ENCODE data around the gene RAPGEFL1. TPM values are rescaled to one million over a fixed set of nuclear protein-coding genes. Genes with fewer than 3 reads are reported as not detected.
"Not testable (repeated sequence)": the region's sequence is repeated elsewhere in the genome, so short reads cannot be mapped to it uniquely, and the experiment has no call there.

RAPGEFL1 gene
- total and polyA plus RNA-seq, 7 experiments from 2014 or later, result 0.24 to 10.7 (median 5.6) TPM

GRCh38 chr17:40206193-40206592 lies 28.9 kb downstream of the RAPGEFL1 start:
- H3K4me3 Mint-ChIP-seq; H3K27ac Mint-ChIP-seq; H3K9me3 ChIP-seq (ENCODE audit: control insufficient read depth in 2 of 3, low read length in 3 of 3); DNase-seq; H3K9me3 Mint-ChIP-seq; intact Hi-C loops (cut with micrococcal nuclease); POLR2A ChIA-PET; H3K4me1 Mint-ChIP-seq; H3K27me3 ChIP-seq (ENCODE audit: control insufficient read depth in 2 of 2, insufficient read depth in 2 of 2, low read length in 2 of 2); H3K4me3 ChIP-seq (ENCODE audit: low read length); H3K36me3 ChIP-seq (ENCODE audit: control insufficient read depth in 2 of 3, insufficient read depth in 3 of 3, low read length in 3 of 3); H3K27ac ChIP-seq (ENCODE audit: low read depth, low read length); H3K4me1 ChIP-seq (ENCODE audit: control insufficient read depth in 2 of 2, insufficient read depth in 2 of 2, low read length in 2 of 2); H3K36me3 Mint-ChIP-seq: not testable (repeated sequence)
- H3K27me3 Mint-ChIP-seq, result peaks cover 0 to 15% (median 0%) of the 10 kb centered on the region in 5 donors
- peak; percentile 22 for ATAC-seq
- CTCF ChIA-PET, result interaction anchor here (1.1 kb wide), 1 partner anchor 14 kb away, joined by 4 read pairs; no protein-coding TSS in a partner anchor

- H3K4me1 ChIP-seq (ENCODE audit: control insufficient read depth in 2 of 2, insufficient read depth in 2 of 2, low read length in 2 of 2), result no peaks in the 10 kb centered on the region
These were observed 32.3 kb downstream of the RAPGEFL1 start for GRCh38 chr17:40209404-40210093.

GRCh38 chr17:40213914-40214313 lies 36.6 kb downstream of the RAPGEFL1 start:
- H3K9me3 ChIP-seq (ENCODE audit: control insufficient read depth in 2 of 3, low read length in 3 of 3); H3K36me3 ChIP-seq (ENCODE audit: control insufficient read depth in 2 of 3, insufficient read depth in 3 of 3, low read length in 3 of 3); DNase-seq; H3K4me1 Mint-ChIP-seq; ATAC-seq; H3K9me3 Mint-ChIP-seq; H3K27ac Mint-ChIP-seq; H3K4me3 ChIP-seq (ENCODE audit: low read length); H3K27me3 ChIP-seq (ENCODE audit: control insufficient read depth in 2 of 2, insufficient read depth in 2 of 2, low read length in 2 of 2); H3K4me3 Mint-ChIP-seq; H3K36me3 Mint-ChIP-seq; H3K4me1 ChIP-seq (ENCODE audit: control insufficient read depth in 2 of 2, insufficient read depth in 2 of 2, low read length in 2 of 2); H3K27me3 Mint-ChIP-seq; intact Hi-C loops (cut with micrococcal nuclease); POLR2A ChIA-PET; H3K27ac ChIP-seq (ENCODE audit: low read depth, low read length): not testable (repeated sequence)
- CTCF ChIA-PET, result interaction anchor here (0.7 kb wide), 1 partner anchor 153 kb away, joined by 5 read pairs; no protein-coding TSS in a partner anchor

More at GRCh38 chr17:40209404-40210093, 32.3 kb downstream of the RAPGEFL1 start:
- Histone ChIP-seq H3K27ac (ENCODE audit: low read depth, low read length) (no peak overlapping the region), H3K36me3 (ENCODE audit: control insufficient read depth in 2 of 3, insufficient read depth in 3 of 3, low read length in 3 of 3) (no peaks in the 10 kb centered on the region), H3K9me3 (ENCODE audit: control insufficient read depth in 2 of 3, low read length in 3 of 3) (no peaks in the 10 kb centered on the region), H3K4me3 (ENCODE audit: low read length) (no peak overlapping the region), H3K27me3 (ENCODE audit: control insufficient read depth in 2 of 2, insufficient read depth in 2 of 2, low read length in 2 of 2) (no peaks in the 10 kb centered on the region)
- ATAC-seq (no peak), DNase-seq (no peak)
- ChIA-PET POLR2A (interaction anchor here (0.9 to 1.9 kb wide), 2 partner anchors 9 to 48 kb away, joined by 3 to 7 read pairs; partner anchors contain the start of gene WIPF2), CTCF (interaction anchor here (0.6 to 2.0 kb wide), 2 partner anchors 9 to 96 kb away, joined by 3 to 6 read pairs; no protein-coding TSS in a partner anchor)
- peak overlapping the region in 1 of 9 donors; percentile 20 for H3K27ac Mint-ChIP-seq
- no peaks in the 10 kb centered on the region for H3K36me3 Mint-ChIP-seq
- H3K4me1 Mint-ChIP-seq, result no peaks in the 10 kb centered on the region
- H3K9me3 Mint-ChIP-seq, result no peaks in the 10 kb centered on the region
- intact Hi-C loops (cut with micrococcal nuclease), result no loop called here
- peaks cover 0 to 6% (median 0%) of the 10 kb centered on the region in 5 donors for H3K27me3 Mint-ChIP-seq
- H3K4me3 Mint-ChIP-seq, result no peak overlapping the region

GRCh38 chr17:40218006-40218739 lies 40.9 kb downstream of the RAPGEFL1 start:
- CTCF ChIA-PET, result interaction anchor here (0.7 to 1.8 kb wide), 9 partner anchors 9 to 208 kb away, joined by 3 to 9 read pairs (median 3); no protein-coding TSS in a partner anchor
- Histone ChIP-seq H3K9me3 (ENCODE audit: control insufficient read depth in 2 of 3, low read length in 3 of 3) (no peaks in the 10 kb centered on the region), H3K4me1 (ENCODE audit: control insufficient read depth in 2 of 2, insufficient read depth in 2 of 2, low read length in 2 of 2) (peaks cover 9 to 10% of the 10 kb centered on the region in 2 donors), H3K27me3 (ENCODE audit: control insufficient read depth in 2 of 2, insufficient read depth in 2 of 2, low read length in 2 of 2) (no peaks in the 10 kb centered on the region), H3K4me3 (ENCODE audit: low read length) (peak overlapping the region; percentile 74), H3K36me3 (ENCODE audit: control insufficient read depth in 2 of 3, insufficient read depth in 3 of 3, low read length in 3 of 3) (no peaks in the 10 kb centered on the region), H3K27ac (ENCODE audit: low read depth, low read length) (peak overlapping the region; percentile 92)
- intact Hi-C loops (cut with micrococcal nuclease), result loop anchor here (1.0 to 5.0 kb wide), 5 partner anchors 69 to 315 kb away; partner anchors contain the start of genes CASC3 (in 1 of the 2), CDC6 (in 1 of the 2) and TOP2A (in 1 of the 2)
- Mint-ChIP-seq H3K27ac (peak overlapping the region; percentile 96 to 100 (median 100)), H3K4me3 (peak overlapping the region; percentile 86 to 100 (median 96)), H3K4me1 (peaks cover 24 to 35% (median 26%) of the 10 kb centered on the region in 7 donors), H3K27me3 (no peaks in the 10 kb centered on the region), H3K36me3 (peaks cover 0 to 4% (median under 1%) of the 10 kb centered on the region in 5 donors), H3K9me3 (peaks cover 0 to 4% (median 0%) of the 10 kb centered on the region in 11 donors)
- ATAC-seq, result no peak
- POLR2A ChIA-PET, result interaction anchor here (0.6 to 1.9 kb wide), 20 partner anchors 9 to 1647 kb away, joined by 3 to 7 read pairs (median 4); partner anchors contain the start of genes CASC3, CWC25, KLHL11 and MED24
- DNase-seq, result no peak

- Mint-ChIP-seq H3K36me3 (peaks cover 0 to 4% (median 3%) of the 10 kb centered on the region in 5 donors), H3K27me3 (no peaks in the 10 kb centered on the region), H3K4me1 (peaks cover 25 to 42% (median 32%) of the 10 kb centered on the region in 7 donors), H3K27ac (peak within 1 kb of the TSS; percentile 96 to 100 (median 100)), H3K4me3 (peak within 1 kb of the TSS; percentile 86 to 100 (median 96)), H3K9me3 (peaks cover 0 to 4% (median 0%) of the 10 kb centered on the region in 11 donors)
- peak; percentile 88 to 97 (median 95) for DNase-seq
- Histone ChIP-seq H3K36me3 (ENCODE audit: control insufficient read depth in 2 of 3, insufficient read depth in 3 of 3, low read length in 3 of 3) (no peaks in the 10 kb centered on the region), H3K9me3 (ENCODE audit: control insufficient read depth in 2 of 3, low read length in 3 of 3) (no peaks in the 10 kb centered on the region), H3K27ac (ENCODE audit: low read depth, low read length) (peak within 1 kb of the TSS; percentile 92), H3K4me1 (ENCODE audit: control insufficient read depth in 2 of 2, insufficient read depth in 2 of 2, low read length in 2 of 2) (peaks cover 9 to 10% of the 10 kb centered on the region in 2 donors), H3K4me3 (ENCODE audit: low read length) (peak within 1 kb of the TSS; percentile 74), H3K27me3 (ENCODE audit: control insufficient read depth in 2 of 2, insufficient read depth in 2 of 2, low read length in 2 of 2) (no peaks in the 10 kb centered on the region)
- peak; percentile 96 for ATAC-seq
- ChIA-PET POLR2A (interaction anchor here (0.6 to 1.9 kb wide), 21 partner anchors 9 to 1646 kb away, joined by 3 to 7 read pairs (median 4); partner anchors contain the start of genes CASC3, CWC25, KLHL11 and MED24), CTCF (interaction anchor here (0.6 to 1.8 kb wide), 12 partner anchors 10 to 209 kb away, joined by 3 to 9 read pairs (median 3); no protein-coding TSS in a partner anchor)
- intact Hi-C loops (cut with micrococcal nuclease), result loop anchor here (1.0 to 5.0 kb wide), 10 partner anchors 17 to 314 kb away; partner anchors contain the start of genes CASC3 (in 2 of the 2), CDC6 (in 2 of the 2), PSMD3 (in 1 of the 2) and TOP2A (in 1 of the 2)
These were observed 41.7 kb downstream of the RAPGEFL1 start, which contains the start of gene WIPF2 for GRCh38 chr17:40218740-40219593. WIPF2 (plus strand) TSS chr17:40219304; CDS start chr17:40256460, 37,156 bp downstream.

All from naive thymus-derived CD4-positive, alpha-beta T cell (primary cell).